GM21825 (cell line): ENCODE results near the gene RPS6KL1.

Experiments
- ATAC-seq: cut with Tn5 transposase; IDR thresholded peaks from one replicate; pipeline ENCODE4 v1.9.1; 2021; ENCODE audit warnings: mild to moderate bottlenecking, moderate library complexity; ENCODE audit not compliant: unreplicated experiment

RPS6KL1 gene

GRCh38 chr14:74893614-74894091 is 29.4 kb downstream of the RPS6KL1 start:
- peak; percentile 61 for ATAC-seq

GRCh38 chr14:74892745-74893144 is 30.3 kb downstream of the RPS6KL1 start:
- no peak for ATAC-seq

- no peak for ATAC-seq
Observed at GRCh38 chr14:74891870-74892269, 31.2 kb downstream of the RPS6KL1 start.

GRCh38 chr14:74890262-74890661 is 32.8 kb downstream of the RPS6KL1 start:
- ATAC-seq = no peak

GRCh38 chr14:74888164-74889158 is 34.6 kb downstream of the RPS6KL1 start:
- no peak for ATAC-seq

GRCh38 chr14:74886001-74886400 is 37.1 kb downstream of the RPS6KL1 start:
- ATAC-seq = no peak

GRCh38 chr14:74882103-74882920 is 40.7 kb downstream of the RPS6KL1 start:
- ATAC-seq = peak; percentile 38

GRCh38 chr14:74881431-74882102 is 41.5 kb downstream of the RPS6KL1 start, which contains the start of gene DLST:
DLST (plus strand) TSS chr14:74881916; CDS start chr14:74881954, 38 bp downstream.
- peak; percentile 84 for ATAC-seq

GRCh38 chr14:74879427-74880182 is 43.5 kb downstream of the RPS6KL1 start:
- ATAC-seq = no peak

GRCh38 chr14:74875941-74876913 is 46.8 kb downstream of the RPS6KL1 start, which contains the start of gene PROX2:
PROX2 (minus strand) TSS chr14:74876145; CDS start chr14:74863834, 12,311 bp downstream.
- ATAC-seq = no peak

- ATAC-seq = no peak
Observed at GRCh38 chr14:74875204-74875603, 47.9 kb downstream of the RPS6KL1 start.

- ATAC-seq = no peak
Observed at GRCh38 chr14:74871819-74872218, 51.2 kb downstream of the RPS6KL1 start.

GRCh38 chr14:74868739-74869138 is 54.3 kb downstream of the RPS6KL1 start:
- no peak for ATAC-seq

- no peak for ATAC-seq
Observed at GRCh38 chr14:74867673-74868072, 55.4 kb downstream of the RPS6KL1 start.

- no peak for ATAC-seq
Observed at GRCh38 chr14:74866708-74867389, 56.2 kb downstream of the RPS6KL1 start.

- ATAC-seq = no peak
Observed at GRCh38 chr14:74865156-74865555, 57.9 kb downstream of the RPS6KL1 start.

GRCh38 chr14:74864198-74864597 is 58.9 kb downstream of the RPS6KL1 start:
- ATAC-seq = no peak

- ATAC-seq = no peak
Observed at GRCh38 chr14:74863274-74863673, 59.8 kb downstream of the RPS6KL1 start.
